Measurements from ENCODE around the gene SRD5A1.

The SRD5A1 gene

DNA sequence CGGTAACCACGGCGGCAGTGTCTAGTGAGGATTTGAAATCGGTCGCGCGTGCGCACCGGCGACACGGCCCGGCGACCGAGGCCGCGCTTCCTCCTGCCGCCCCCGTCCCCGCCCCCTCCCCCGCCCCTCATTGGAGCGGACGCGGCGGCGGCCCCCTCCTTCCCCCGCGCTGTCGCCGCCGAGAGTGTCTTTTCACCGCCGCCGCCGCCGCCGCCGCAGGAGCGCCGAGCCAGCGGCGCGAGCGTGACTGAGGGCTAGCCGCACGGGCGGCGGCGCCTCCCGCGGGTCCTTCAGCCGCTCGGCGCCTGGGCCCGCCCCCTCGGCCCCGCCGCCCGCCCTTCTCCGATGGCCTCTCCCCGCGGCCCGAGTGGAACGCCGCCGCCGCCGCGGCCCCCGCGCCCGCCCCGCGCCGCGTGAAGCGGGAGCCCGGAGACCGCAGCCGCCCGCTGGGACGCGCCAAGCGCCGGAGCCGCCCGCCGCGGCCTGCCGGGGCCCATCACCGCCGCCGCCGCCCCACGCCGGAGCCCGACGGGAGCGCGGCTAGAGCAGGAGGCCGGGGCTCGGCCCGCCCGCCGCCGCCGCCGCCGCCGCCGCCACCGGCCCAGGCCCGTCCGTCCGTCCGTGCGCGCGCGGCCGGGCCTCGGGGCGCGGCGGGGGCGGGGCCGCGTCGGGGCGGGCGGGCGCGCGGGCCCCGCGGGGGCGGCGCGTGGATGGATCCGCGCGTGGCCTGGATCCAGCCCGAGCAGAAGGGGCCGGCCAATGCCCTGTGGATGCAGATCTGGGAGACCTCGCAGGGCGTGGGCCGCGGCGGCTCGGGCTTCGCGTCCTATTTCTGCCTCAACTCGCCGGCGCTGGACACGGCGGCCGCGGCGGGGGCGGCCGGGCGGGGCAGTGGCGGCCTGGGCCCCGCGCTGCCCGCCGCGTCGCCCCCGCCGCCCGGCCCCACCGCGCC lies 80.3 kb downstream of the SRD5A1 start, which contains the start of gene TENT4A:
TSS of gene TENT4A (plus strand) at position 159 of the 952 bp plus-strand sequence. CDS start at position 711, 552 bp downstream.
- Histone ChIP-seq H3K27ac (peak within 1 kb of the TSS; percentile 96), H3K4me3 (ENCODE audit: low read depth in 1 of 2, low read length in 1 of 2) (peak within 1 kb of the TSS; percentile 71 to 100), H3K27me3 (peaks cover 39% of the 10 kb centered on the region), H3K4me1 (ENCODE audit: control insufficient read depth in 1 of 2, insufficient read depth in 1 of 2, low read depth in 1 of 2, low read length in 1 of 2) (peaks cover 37 to 40% of the 10 kb centered on the region in 2 experiments), H3K9me3 (no peaks in the 10 kb centered on the region), H3K36me3 (no peaks in the 10 kb centered on the region)
- TF ChIP-seq, protein P1, sequence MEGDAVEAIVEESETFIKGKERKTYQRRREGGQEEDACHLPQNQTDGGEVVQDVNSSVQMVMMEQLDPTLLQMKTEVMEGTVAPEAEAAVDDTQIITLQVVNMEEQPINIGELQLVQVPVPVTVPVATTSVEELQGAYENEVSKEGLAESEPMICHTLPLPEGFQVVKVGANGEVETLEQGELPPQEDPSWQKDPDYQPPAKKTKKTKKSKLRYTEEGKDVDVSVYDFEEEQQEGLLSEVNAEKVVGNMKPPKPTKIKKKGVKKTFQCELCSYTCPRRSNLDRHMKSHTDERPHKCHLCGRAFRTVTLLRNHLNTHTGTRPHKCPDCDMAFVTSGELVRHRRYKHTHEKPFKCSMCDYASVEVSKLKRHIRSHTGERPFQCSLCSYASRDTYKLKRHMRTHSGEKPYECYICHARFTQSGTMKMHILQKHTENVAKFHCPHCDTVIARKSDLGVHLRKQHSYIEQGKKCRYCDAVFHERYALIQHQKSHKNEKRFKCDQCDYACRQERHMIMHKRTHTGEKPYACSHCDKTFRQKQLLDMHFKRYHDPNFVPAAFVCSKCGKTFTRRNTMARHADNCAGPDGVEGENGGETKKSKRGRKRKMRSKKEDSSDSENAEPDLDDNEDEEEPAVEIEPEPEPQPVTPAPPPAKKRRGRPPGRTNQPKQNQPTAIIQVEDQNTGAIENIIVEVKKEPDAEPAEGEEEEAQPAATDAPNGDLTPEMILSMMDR (IDR thresholded peaks at IDR 0.05) = no peak

DNA sequence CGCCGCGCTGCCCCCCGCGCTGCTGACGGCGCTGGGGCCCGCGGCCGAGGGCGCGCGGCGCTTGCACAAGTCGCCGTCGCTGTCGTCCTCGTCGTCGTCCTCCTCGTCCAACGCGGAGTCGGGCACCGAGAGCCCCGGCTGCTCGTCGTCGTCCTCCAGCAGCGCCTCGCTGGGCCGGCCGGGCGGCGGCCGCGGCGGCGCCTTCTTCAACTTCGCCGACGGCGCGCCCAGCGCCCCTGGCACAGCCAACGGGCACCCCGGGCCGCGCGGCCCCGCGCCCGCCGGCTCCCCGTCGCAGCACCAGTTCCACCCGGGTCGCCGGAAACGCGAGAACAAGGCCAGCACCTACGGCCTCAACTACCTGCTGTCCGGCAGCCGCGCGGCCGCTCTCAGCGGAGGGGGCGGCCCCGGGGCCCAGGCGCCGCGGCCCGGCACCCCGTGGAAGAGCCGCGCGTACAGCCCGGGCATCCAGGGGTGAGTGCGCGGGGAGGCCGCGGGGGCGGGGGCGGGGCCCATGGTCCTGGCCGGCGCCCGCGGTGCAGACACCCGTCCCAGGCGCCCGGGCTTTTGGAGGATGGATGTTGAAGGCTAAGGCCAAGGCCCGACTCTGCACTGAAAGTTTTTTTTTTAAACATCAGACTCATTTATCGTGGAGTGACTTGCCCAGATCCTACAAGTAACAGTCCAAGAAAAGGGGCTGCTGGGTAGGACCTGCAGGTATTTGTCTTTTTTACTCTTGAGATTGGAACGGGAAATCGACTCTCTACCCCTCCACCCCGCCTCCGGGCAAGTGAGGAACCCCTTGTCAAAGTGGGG lies 81.2 kb downstream of the SRD5A1 start:
- H3K4me1 ChIP-seq (ENCODE audit: control insufficient read depth in 1 of 2, insufficient read depth in 1 of 2, low read depth in 1 of 2, low read length in 1 of 2) = peaks cover 37 to 40% of the 10 kb centered on the region in 2 experiments
- H3K27me3 ChIP-seq = peaks cover 30% of the 10 kb centered on the region
- H3K36me3 ChIP-seq = no peaks in the 10 kb centered on the region
- TF ChIP-seq, protein P1 (IDR thresholded peaks at IDR 0.05) = no peak
- peak overlapping the region; percentile 96 for H3K27ac ChIP-seq
- H3K4me3 ChIP-seq (ENCODE audit: low read depth in 1 of 2, low read length in 1 of 2) = peak overlapping the region; percentile 56 to 65
- H3K9me3 ChIP-seq = no peaks in the 10 kb centered on the region

GRCh38 chr5:6715271-6715670 lies 82.0 kb downstream of the SRD5A1 start:
- peak overlapping the region in 1 of 2 experiments; percentile 56 for H3K4me3 ChIP-seq (ENCODE audit: low read depth in 1 of 2, low read length in 1 of 2)
- no peaks in the 10 kb centered on the region for H3K36me3 ChIP-seq
- TF ChIP-seq, protein P1 (IDR thresholded peaks at IDR 0.05) = no peak
- peaks cover 37 to 43% of the 10 kb centered on the region in 2 experiments for H3K4me1 ChIP-seq (ENCODE audit: control insufficient read depth in 1 of 2, insufficient read depth in 1 of 2, low read depth in 1 of 2, low read length in 1 of 2)
- H3K27me3 ChIP-seq = peaks cover 22% of the 10 kb centered on the region
- no peak overlapping the region for H3K27ac ChIP-seq
- no peaks in the 10 kb centered on the region for H3K9me3 ChIP-seq

GRCh38 chr5:6715758-6716628 lies 82.8 kb downstream of the SRD5A1 start:
- TF ChIP-seq, protein P1 (IDR thresholded peaks at IDR 0.05) = no peak
- H3K9me3 ChIP-seq = no peaks in the 10 kb centered on the region
- peak overlapping the region in 1 of 2 experiments; percentile 19 for H3K4me3 ChIP-seq (ENCODE audit: low read depth in 1 of 2, low read length in 1 of 2)
- peaks cover 15% of the 10 kb centered on the region for H3K27me3 ChIP-seq
- H3K4me1 ChIP-seq (ENCODE audit: control insufficient read depth in 1 of 2, insufficient read depth in 1 of 2, low read depth in 1 of 2, low read length in 1 of 2) = peaks cover 37 to 45% of the 10 kb centered on the region in 2 experiments
- H3K36me3 ChIP-seq = no peaks in the 10 kb centered on the region
- H3K27ac ChIP-seq = no peak overlapping the region
